ENCODE data around the gene XIRP1. TPM values are rescaled to one million over a fixed set of nuclear protein-coding genes. Genes with fewer than 3 reads are reported as not detected.

The XIRP1 gene
- total RNA-seq, 1 donor from 2014 or later = not detected

DNA sequence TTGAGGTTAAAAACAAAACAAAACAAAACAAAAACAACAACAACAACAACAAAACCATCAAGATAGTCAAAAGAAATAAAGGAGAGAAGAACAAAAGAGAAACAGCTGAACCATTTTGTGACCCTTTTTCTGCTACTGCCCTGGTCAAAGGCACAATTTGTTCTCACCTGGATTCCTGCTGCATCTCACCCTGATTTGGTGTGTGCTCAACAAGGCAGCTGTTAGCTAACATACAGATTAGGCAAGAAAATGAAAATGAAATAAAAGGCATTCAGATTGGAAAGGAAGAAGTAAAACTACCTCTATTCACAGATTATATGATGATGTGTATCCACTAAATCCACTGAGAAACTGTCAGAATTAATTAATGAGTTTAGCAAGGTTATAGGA lies 28.7 kb upstream of the XIRP1 start:
- Histone ChIP-seq H3K27me3 (ENCODE audit: control insufficient read depth, insufficient read depth, low read length) (peaks cover 6% of the 10 kb centered on the region), H3K36me3 (ENCODE audit: control insufficient read depth, insufficient read depth, low read length) (no peaks in the 10 kb centered on the region), H3K4me3 (ENCODE audit: low read depth, low read length) (no peak overlapping the region)
- TF ChIP-seq, protein P1, sequence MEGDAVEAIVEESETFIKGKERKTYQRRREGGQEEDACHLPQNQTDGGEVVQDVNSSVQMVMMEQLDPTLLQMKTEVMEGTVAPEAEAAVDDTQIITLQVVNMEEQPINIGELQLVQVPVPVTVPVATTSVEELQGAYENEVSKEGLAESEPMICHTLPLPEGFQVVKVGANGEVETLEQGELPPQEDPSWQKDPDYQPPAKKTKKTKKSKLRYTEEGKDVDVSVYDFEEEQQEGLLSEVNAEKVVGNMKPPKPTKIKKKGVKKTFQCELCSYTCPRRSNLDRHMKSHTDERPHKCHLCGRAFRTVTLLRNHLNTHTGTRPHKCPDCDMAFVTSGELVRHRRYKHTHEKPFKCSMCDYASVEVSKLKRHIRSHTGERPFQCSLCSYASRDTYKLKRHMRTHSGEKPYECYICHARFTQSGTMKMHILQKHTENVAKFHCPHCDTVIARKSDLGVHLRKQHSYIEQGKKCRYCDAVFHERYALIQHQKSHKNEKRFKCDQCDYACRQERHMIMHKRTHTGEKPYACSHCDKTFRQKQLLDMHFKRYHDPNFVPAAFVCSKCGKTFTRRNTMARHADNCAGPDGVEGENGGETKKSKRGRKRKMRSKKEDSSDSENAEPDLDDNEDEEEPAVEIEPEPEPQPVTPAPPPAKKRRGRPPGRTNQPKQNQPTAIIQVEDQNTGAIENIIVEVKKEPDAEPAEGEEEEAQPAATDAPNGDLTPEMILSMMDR (IDR thresholded peaks at IDR 0.05; ENCODE audit: insufficient read depth, low read length, severe bottlenecking) = no peak
- DNase-seq (ENCODE audit: low read depth) (no peak), FAIRE-seq (no peak)

DNA sequence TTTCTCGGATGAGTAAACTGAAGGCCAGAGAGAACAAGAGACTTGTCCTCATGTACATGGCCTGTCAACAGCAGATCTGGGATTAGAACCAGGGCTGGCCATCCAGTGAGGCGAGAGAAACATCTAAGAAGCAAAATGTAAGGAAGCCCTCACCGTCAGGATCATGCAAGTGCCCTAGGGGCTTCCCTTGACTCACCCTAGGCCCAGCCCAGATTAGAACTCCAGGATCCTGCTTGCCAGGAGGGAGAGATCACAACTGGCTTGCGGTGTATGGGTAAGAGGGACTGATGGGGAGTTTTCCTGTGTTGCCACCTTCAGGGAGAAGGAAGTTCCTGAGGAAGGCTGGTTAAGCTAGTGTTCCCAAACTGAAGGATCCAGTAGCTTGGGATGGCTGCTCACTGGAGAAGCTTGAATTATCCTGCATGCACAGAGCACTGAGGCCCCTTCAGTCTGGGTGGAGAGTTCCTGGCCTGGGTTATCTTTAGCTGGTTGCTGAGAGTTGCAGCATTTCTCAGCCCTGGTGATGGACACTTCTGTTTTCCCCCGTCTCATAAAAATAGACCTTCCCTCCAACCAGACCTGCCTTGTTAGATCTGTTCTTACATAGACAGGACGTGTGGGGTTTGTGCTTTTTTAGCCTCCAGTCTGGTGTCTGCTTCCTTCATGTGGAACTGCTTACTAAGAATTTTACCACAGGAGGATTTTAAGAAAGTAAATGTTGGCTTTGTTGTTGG lies 28.2 kb upstream of the XIRP1 start:
- TF ChIP-seq, protein P1 (IDR thresholded peaks at IDR 0.05; ENCODE audit: insufficient read depth, low read length, severe bottlenecking) = no peak
- FAIRE-seq = no peak
- H3K27me3 ChIP-seq (ENCODE audit: control insufficient read depth, insufficient read depth, low read length) = peaks cover 6% of the 10 kb centered on the region

DNA sequence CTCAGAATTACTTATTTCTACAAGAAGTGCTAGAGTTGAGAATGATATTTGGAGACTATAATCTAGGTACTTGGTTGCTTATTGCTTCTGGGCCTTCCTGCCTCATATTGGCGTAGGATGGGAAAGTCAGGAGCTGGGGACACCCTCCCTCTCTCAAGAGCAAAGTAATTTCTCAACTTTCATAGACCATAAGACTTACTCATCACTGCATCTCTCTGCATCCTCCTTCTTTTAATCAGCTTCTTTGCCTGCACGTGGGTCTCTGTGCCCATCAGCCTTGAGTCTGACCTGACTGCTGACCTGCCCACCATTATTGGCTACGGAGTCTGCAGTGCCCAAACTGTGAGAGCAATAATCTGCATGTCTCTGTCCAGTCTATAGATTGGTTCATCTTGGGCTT lies 27.3 kb upstream of the XIRP1 start:
- DNase-seq (ENCODE audit: low read depth) = no peak
- no peak for FAIRE-seq
- Histone ChIP-seq H3K4me3 (ENCODE audit: low read depth, low read length) (no peak overlapping the region), H3K27me3 (ENCODE audit: control insufficient read depth, insufficient read depth, low read length) (peaks cover 6% of the 10 kb centered on the region), H3K36me3 (ENCODE audit: control insufficient read depth, insufficient read depth, low read length) (no peaks in the 10 kb centered on the region)
- TF ChIP-seq, protein P1 (IDR thresholded peaks at IDR 0.05; ENCODE audit: insufficient read depth, low read length, severe bottlenecking) = no peak

More for the DNA sequence above, 28.2 kb upstream of the XIRP1 start:
- no peak for DNase-seq (ENCODE audit: low read depth)
- H3K4me3 ChIP-seq (ENCODE audit: low read depth, low read length) = no peak overlapping the region
- no peaks in the 10 kb centered on the region for H3K36me3 ChIP-seq (ENCODE audit: control insufficient read depth, insufficient read depth, low read length)

DNA sequence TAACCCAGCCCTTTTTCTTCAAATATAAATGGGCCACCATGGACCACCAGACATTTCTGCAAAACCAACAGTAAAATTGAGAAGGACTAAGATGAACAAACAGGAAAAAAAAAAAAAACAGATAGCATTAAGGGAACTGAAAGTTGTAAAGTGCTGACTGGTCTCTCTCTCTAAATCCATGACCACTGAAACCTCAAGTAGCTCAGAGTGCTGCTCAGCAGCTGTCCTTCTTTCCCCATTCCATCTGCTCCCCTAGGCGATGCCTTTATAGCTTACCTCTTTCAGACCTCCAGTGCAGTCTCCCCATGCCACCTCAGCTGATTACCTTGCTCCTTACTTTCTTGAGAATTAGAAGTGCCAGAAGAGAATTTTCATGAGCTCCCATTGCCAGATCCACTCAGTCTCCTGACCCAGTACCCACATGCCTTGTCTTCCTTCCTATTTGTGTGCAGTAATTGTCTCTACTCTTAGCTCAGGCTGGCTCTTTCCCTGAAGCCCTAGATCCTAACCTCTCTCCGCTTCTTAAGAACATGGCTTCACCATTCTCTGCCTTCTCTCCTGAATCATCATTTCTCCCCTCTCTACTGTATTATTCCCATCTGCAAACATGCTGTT lies 23.9 kb upstream of the XIRP1 start:
- TF ChIP-seq, protein P1 (IDR thresholded peaks at IDR 0.05; ENCODE audit: insufficient read depth, low read length, severe bottlenecking) = no peak
- no peak for DNase-seq (ENCODE audit: low read depth)
- no peak for FAIRE-seq
- no peaks in the 10 kb centered on the region for H3K36me3 ChIP-seq (ENCODE audit: control insufficient read depth, insufficient read depth, low read length)
- H3K27me3 ChIP-seq (ENCODE audit: control insufficient read depth, insufficient read depth, low read length) = peaks cover 6% of the 10 kb centered on the region
- no peak overlapping the region for H3K4me3 ChIP-seq (ENCODE audit: low read depth, low read length)

DNA sequence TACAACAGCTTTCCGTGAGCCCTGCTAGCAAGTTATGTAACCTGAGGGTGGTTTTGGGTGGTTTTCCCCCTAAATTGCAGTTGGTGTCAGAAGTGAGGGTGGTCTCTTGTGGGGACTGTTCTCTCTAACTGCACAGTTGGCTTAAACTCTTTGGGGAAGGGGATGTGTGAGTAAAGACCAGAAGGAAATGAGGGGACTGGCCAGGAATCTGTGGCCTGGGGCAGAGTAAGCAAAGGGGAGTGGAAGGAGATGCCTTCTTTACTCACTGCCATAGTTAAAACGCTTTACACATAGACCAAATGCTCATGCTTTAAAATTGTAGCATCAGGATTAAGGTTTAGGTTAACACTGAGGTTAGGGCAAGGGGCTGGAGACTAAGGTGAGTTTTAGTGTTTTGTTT lies 21.2 kb upstream of the XIRP1 start:
- H3K4me3 ChIP-seq (ENCODE audit: low read depth, low read length) = no peak overlapping the region
- no peak for DNase-seq (ENCODE audit: low read depth)
- TF ChIP-seq, protein P1 (IDR thresholded peaks at IDR 0.05; ENCODE audit: insufficient read depth, low read length, severe bottlenecking) = no peak
- H3K36me3 ChIP-seq (ENCODE audit: control insufficient read depth, insufficient read depth, low read length) = no peaks in the 10 kb centered on the region
- FAIRE-seq = no peak
- H3K27me3 ChIP-seq (ENCODE audit: control insufficient read depth, insufficient read depth, low read length) = peaks cover 1% of the 10 kb centered on the region

Data from bronchial epithelial cell (primary cell).